Measurements from ENCODE around the gene MLXIP. TPM values are rescaled to one million over a fixed set of nuclear protein-coding genes. Genes with fewer than 3 reads are reported as not detected.

Gene MLXIP
- total and polyA plus RNA-seq, 2 of the 13 experiments (the other 11 are each of a cell fraction or from before 2014, with no cell fraction given): 5.3 to 6.7 TPM

- TF ChIP-seq ZBED4 (CRISPR knock-in tag; IDR thresholded peaks at IDR 0.05; ENCODE audit: borderline replicate concordance): no peak
These were observed 35.1 kb upstream of the MLXIP start (continued) for GRCh38 chr12:122043476-122043875.

GRCh38 chr12:122045262-122045661 is 33.3 kb upstream of the MLXIP start:
- ChIA-PET CTCF (ENCODE audit: low intra/inter-chr PET ratio, low total read pairs) (no interaction called here), POLR2A (no interaction called here)
- BruUV-seq (replicated peaks): no TSS peak
- no peak overlapping the region for H3K4me3 ChIP-seq (replicated peaks in 1 of 3; ENCODE audit: insufficient read depth in 1 of 3, low read depth in 2 of 3, low read length in 3 of 3)
- no peak for TF ChIP-seq RAD51 (IDR thresholded peaks at IDR 0.05; ENCODE audit: borderline replicate concordance)
- no peak for TF ChIP-seq ZNF841 (CRISPR knock-in tag; IDR thresholded peaks at IDR 0.05; ENCODE audit: borderline replicate concordance)
- TF ChIP-seq IKZF5 (CRISPR knock-in tag; IDR thresholded peaks at IDR 0.05): no peak
- TF ChIP-seq ZNF761 (CRISPR knock-in tag; conservative IDR thresholded peaks at IDR 0.05): no peak
- no peak overlapping the region for H3K9ac ChIP-seq (ENCODE audit: insufficient read depth, low read depth, low read length)
- no peak overlapping the region for H2AFZ ChIP-seq (ENCODE audit: low read length)
- DNase-seq (ENCODE audit: low spot score): no peak
- ATAC-seq: no peak
- in situ Hi-C loops (cut with HindIII; ENCODE audit: extremely low pct_ligation_motif_present, low pct_unique_long_range_greater_than_20kb) (no loop called here), intact Hi-C loops (cut with micrococcal nuclease; ENCODE audit: unreplicated experiment) (no loop called here)
- no peaks in the 10 kb centered on the region for H4K20me1 ChIP-seq (ENCODE audit: insufficient read depth, low read length)
- WGBS (ENCODE audit: low lambda C conversion rate): 97% methylated on average over 7 of the region's 7 CpGs
- peaks cover 18% of the 10 kb centered on the region for H3K4me1 ChIP-seq (ENCODE audit: insufficient read depth, low read length)
- H3K27ac ChIP-seq (ENCODE audit: extremely low read length, insufficient read depth, low read length): no peak overlapping the region
- H3K36me3 ChIP-seq (replicated peaks in 1 of 2; ENCODE audit: control insufficient read depth in 1 of 2, insufficient read depth in 2 of 2, low read length in 2 of 2): peaks cover 3 to 9% of the 10 kb centered on the region in 2 experiments; a peak in 4 of 5 replicates
- no peaks in the 10 kb centered on the region; a peak in 1 of 5 replicates for H3K27me3 ChIP-seq (ENCODE audit: control insufficient read depth in 1 of 2, insufficient read depth in 2 of 2, low read length in 2 of 2)
- H3K79me2 ChIP-seq (ENCODE audit: insufficient read depth, low read length): no peaks in the 10 kb centered on the region
- FAIRE-seq: no peak
- no peak overlapping the region for H3K4me2 ChIP-seq (ENCODE audit: low read depth, low read length)
- H3K9me3 ChIP-seq (ENCODE audit: low read length): no peaks in the 10 kb centered on the region
